A549 (cell line): Measurements from ENCODE around the gene ZIC4.

Experiments
- CTCF ChIP-seq: fragments of >200 bp; sonication (Bioruptor Twin); formaldehyde crosslinking; IDR thresholded peaks from 3 replicates; pipeline ENCODE4 v1.5.1; 2016
- E2F6 ChIP-seq: IDR thresholded peaks from 2 replicates; pipeline ENCODE4 v1.6.1; 2012; ENCODE audit warnings: low read depth, borderline replicate concordance
- FOSL2 ChIP-seq, 2 experiments: fragments of 450-650 bp in 1 of 2; fragments of >200 bp in 1 of 2; sonication (Bioruptor Twin) in 1 of 2; formaldehyde crosslinking; IDR thresholded peaks; 2 replicates each; pipeline versions ENCODE4 v1.5.0 to v1.6.1; 2016 to 2020; ENCODE audit warnings: mild to moderate bottlenecking in 1 of 2, moderate library complexity in 1 of 2
- JUNB ChIP-seq: fragments of >200 bp; sonication (Bioruptor Twin); formaldehyde crosslinking; IDR thresholded peaks from 2 replicates; pipeline ENCODE4 v1.6.1; 2016
- RCOR1 ChIP-seq: fragments of 150-350 bp; IDR thresholded peaks from 2 replicates; pipeline ENCODE4 v1.6.1; 2014; ENCODE audit warnings: antibody characterized with exemption, low read length, low read depth
- REST ChIP-seq: fragments of 200-600 bp; sonication (generic); IDR thresholded peaks from 2 replicates; pipeline ENCODE4 v1.6.1; 2016; ENCODE audit warnings: antibody characterized with exemption, mild to moderate bottlenecking, moderate library complexity
- ZSCAN20 ChIP-seq: fragments of 250-450 bp; sonication (Bioruptor Pico); IDR thresholded peaks from 2 replicates; pipeline ENCODE4 v1.8.0; 2022; ENCODE audit warnings: mild to moderate bottlenecking, moderate library complexity

GRCh38 chr3:147426931-147427330 is 20.6 kb upstream of the ZIC4 start:
- no peak for TF ChIP-seq CTCF
- TF ChIP-seq RCOR1, result no peak
- TF ChIP-seq FOSL2 (IDR thresholded peaks at IDR 0.05), result no peak
- TF ChIP-seq FOSL2 (CRISPR knock-in tag; IDR thresholded peaks at IDR 0.05), result no peak
- TF ChIP-seq ZSCAN20 (CRISPR knock-in tag), result no peak
- TF ChIP-seq E2F6, result no peak
- no peak for TF ChIP-seq JUNB
- no peak for TF ChIP-seq REST
